ENCODE results near the gene TSPAN4.

TSPAN4 gene

GRCh38 chr11:868394-868793 lies 25.7 kb downstream of the TSPAN4 start:
- DNase-seq = no peak

GRCh38 chr11:868802-869201 lies 26.1 kb downstream of the TSPAN4 start:
- DNase-seq = no peak

DNA sequence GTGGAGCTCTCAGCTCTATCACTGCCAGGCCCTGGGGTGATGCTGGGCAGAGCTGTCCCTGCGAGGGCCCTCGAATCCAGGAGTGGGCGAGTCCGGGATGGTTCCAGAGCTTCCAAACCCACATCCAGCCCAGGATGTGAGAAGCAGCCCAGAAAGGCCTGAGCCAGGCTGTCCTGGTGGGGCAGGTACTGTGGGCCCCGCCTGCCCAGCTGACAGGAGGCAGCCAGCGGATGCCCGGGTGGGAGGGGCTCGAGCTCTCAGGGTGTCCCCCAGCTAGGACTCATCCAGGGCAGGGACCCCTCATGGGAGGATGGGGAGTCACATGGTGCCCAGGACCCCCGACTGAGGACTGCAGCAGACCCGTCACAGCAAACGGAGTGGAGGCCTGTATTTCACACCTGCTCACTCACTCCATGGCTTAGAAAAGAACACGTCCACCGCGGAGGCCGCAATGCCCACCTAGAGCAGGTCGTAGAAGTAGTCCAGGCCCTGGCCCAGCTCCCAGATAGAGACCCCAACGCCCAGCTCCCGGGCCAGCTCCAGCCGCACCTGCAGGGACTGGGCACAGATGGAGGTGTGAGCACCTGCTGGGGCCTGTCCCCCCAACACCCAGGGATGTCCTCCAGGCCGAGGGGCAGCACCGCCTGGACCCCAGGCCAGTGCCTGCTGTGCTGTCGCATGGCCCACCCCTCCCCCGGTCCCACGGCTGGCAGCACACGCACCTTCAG lies 26.9 kb downstream of the TSPAN4 start:
- DNase-seq = no peak

GRCh38 chr11:870127-870413 lies 27.4 kb downstream of the TSPAN4 start:
- DNase-seq = no peak

DNA sequence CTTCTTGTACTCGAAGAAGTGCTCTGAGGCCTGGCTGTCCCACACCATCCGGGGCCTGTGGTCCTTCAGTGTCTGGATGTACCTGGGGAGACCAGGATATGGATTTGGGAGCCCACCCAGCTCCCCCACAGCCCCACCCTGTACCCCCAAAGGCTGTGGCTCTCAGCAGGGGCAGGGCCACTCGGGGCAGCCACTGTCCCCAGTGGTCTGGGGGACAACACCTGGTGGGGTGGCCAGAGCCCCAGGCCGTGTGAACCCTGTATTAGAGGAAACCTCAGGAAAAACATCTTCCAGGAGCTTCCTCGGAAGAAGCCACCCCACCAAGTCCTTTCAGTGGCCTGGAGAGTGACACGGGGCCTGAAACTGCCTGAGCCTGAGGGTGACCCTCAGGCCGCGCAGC lies 27.8 kb downstream of the TSPAN4 start:
- DNase-seq = no peak

GRCh38 chr11:871472-871871 lies 28.8 kb downstream of the TSPAN4 start:
- DNase-seq = no peak

DNA sequence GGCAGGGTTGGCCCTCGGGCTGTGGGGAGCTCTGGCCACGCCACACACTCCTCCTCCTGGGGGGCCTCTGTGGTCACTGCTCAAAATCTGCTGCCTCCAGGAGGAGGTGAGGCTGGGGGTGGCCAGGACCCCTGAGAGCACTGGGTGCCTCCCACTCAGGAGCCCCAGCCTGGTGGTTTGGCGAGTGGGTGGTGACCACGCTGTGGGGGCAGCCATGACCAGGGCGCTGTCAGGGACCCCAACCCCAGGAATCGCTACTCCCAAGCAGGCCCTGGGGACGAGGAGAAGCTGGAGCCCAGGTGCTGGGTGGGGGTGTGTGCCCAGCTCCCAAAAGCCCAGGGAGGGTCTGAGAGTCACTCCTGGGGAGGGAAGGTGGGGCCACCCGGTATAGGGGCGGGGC lies 30.1 kb downstream of the TSPAN4 start:
- no peak for DNase-seq

- no peak for DNase-seq
Observed at GRCh38 chr11:873706-874105, 31.1 kb downstream of the TSPAN4 start.

DNA sequence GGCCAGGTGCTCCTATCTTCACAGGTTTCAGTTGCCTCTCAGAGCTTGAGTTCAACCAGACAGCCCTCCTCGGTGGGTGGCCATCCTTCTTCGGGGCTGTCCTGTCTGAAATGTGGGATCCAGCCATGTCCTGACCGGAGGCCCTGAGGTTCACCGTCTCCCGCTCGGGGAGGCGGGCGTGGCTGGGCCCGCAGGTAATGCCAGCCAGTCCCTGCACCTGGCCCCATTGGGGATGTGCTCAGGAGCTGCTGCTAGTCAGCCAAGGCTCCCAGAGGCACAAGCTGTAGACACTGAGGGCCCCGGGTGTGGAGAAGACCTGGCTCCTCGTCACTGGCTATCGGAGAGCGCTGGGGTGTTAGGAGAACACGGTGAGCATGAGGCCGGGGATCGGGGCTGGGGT lies 32.6 kb downstream of the TSPAN4 start:
- no peak for DNase-seq

DNA sequence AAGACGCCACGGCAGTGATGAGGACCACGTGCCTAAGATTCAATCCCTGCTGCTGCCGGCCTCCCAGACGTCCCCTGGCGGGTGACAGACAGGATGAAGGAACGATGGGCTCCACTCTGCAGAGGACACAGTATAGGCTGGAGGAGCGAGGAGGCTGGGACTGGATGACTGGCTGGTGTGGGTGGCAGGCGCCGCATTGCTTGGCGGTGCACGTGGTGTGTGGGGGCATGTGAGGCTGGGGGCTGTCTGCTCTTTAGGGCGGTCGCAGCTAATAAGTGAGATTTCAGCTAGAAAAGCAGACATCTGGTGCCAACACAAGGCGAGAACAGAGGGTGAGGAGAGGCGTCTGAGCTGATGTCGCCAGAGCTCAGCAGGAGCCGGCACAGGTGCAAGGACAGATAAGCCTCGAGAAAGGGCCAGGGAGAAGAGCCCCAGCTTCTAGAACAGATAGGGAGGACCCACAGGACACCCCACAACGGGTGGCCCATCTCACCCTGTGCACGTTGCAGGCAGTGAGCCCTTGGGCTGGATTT lies 33.2 kb downstream of the TSPAN4 start:
- no peak for DNase-seq

- no peak for DNase-seq
Observed at GRCh38 chr11:876545-876944, 33.9 kb downstream of the TSPAN4 start.

- peak; percentile 38 to 46 for DNase-seq
Observed at GRCh38 chr11:877565-877964, 34.9 kb downstream of the TSPAN4 start.

- no peak for DNase-seq
Observed at GRCh38 chr11:880447-880846, 37.8 kb downstream of the TSPAN4 start.

DNA sequence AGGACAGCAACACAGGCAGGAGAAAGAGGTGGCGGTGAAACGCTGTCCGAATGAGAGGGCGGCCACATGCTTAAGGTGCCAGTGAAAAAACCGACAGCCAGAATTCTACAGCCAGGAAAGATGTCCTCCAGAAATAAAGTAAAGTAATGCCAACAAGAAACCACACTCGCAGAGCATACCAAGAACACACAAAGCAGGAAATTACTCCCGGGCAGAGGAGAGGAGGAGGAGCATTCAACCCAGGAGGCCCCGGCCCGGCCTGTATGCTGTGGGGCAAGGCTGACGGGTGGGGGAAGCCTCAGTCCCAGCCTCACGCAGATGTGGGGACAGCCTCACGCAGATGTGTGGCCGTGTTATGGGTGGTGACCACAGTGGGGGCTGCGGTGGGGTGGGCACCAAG lies 39.9 kb downstream of the TSPAN4 start:
- DNase-seq = no peak

- no peak for DNase-seq
Observed at GRCh38 chr11:883527-883926, 40.9 kb downstream of the TSPAN4 start.

DNA sequence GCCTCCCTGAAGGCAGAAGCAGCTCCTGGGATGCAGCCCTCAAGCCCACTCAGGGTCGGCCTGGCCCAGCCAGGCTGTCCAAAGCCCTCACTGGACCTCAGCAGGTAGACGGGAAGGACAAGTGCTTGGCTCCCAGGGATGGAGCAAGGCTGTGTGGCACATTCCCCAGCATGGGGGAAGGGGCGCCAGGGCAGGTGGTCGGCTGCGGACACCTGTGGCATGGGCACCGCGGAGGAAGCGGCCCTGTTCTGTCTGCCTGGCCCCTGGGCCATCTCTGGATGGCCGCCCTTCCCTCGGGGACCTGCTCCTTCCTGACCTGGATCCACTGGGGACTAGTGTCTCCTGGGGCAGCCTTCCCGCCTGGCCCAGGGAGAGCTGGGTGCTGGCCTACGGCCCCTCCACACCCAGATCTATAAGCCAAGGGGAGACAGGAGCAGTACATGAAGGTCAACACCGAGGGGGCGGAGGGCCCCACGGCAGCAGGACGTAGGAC lies 42.0 kb downstream of the TSPAN4 start:
- no peak for DNase-seq

DNA sequence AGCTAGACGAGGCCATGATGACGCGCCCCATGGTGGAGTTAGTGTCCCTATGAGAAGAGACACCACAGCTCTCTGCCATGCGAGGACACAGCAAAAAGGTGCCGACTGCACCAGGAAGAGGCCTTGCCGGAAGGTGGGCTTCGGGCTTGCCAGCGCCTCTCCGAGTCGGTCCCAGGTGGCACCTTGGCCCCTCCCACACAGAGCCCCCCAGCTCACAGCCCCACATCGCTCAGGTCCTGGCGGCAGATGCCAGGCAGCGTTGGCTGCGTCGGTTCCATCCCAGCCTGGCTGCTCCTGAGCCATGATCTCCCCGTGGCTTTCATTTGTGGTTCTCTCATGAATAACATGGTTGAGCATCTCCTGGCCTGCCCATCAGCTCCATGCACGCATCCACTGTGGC lies 43.9 kb downstream of the TSPAN4 start:
- DNase-seq = no peak

DNA sequence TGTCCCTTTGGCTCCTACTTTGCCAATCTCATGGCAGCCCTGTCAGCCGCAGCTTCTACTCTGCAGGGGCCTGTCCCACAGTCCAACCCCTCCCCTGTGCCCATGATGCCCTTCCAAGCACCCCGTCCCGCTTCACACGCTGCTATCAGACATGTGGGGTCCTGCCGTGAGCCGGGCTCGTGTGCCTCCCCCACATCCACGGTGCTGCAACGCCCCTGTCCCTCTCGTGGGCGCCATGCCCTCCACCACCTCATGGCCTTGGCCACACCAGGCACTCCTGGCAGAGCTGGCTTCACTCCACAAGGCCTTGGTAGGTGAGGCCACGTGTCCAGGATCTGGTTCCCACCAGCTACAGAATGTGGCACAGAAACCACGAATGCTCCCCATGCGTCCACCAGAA lies 44.9 kb downstream of the TSPAN4 start:
- DNase-seq = no peak

- DNase-seq = no peak
Observed at GRCh38 chr11:888310-889212, 45.9 kb downstream of the TSPAN4 start.

- no peak for DNase-seq
Observed at GRCh38 chr11:889257-889656, 46.6 kb downstream of the TSPAN4 start.

DNA sequence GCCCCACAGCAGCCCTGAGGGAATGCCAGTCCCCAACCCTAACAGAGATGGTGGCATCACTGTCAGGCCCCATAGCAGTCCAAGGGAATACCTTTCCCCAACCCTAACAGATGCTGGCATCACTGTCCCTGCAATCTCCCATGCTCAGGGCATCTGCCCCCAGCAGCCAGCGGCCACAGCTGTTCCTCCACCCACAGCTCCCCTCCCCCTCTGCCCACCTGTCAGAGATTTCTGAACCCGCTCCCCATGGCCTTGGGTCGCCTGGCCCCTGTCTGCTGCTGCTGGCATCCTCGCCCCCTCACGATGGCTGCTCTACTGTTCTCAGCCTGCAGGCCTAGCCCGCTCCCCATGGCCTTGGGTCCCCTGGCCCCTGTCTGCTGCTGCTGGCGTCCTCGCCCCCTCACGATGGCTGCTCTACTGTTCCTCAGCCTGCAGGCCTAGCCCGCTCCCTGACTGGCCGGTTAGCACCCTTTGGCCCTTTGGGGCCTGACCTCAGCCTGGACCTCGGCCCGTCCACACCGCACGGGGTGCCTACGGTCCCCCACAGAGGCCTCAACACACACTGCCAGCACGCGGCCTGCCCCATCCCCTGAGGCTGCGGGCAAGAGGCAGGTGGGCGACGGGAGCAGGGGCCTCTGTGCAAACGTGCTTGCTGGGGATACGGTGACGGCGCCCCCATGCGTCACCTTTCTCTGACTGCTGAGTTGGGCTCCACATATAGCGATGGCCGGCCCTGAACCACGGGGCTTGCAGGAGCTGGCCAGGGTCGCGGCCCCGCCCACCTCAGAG lies 47.2 kb downstream of the TSPAN4 start:
- no peak for DNase-seq

GRCh38 chr11:890794-891540 lies 48.3 kb downstream of the TSPAN4 start:
- no peak for DNase-seq

Measured in activated CD4-positive, alpha-beta T cell treated with anti-CD3 and anti-CD28 coated beads, Interleukin-2, amount 50 U/mL, for 48 hours (primary cell).